A673 (cell line): ENCODE measurements around the gene KRT15. TPM values are rescaled to one million over a fixed set of nuclear protein-coding genes. Genes with fewer than 3 reads are reported as not detected.
A peak's percentile ranks its signal among the peaks of the same experiment; 100 is the strongest.

Experiments
- BruUV-seq: library from RNA; stranded (reverse); fragments of 400-500 nt; replicated peaks from 2 replicates; lab custom pipeline; 2021; lab: Mats Ljungman, UMichigan
- CTCF ChIA-PET: fragments of 300-600 bp; sonication (Branson Sonifier 250); formaldehyde crosslinking; loops from one replicate; lab custom pipeline; 2022; ENCODE audit warnings: antibody characterized with exemption; lab: Charles Lee
- POLR2A ChIA-PET: fragments of 300-600 bp; sonication (Branson Sonifier 250); formaldehyde crosslinking; loops from one replicate; lab custom pipeline; 2022; ENCODE audit warnings: antibody characterized with exemption; ENCODE audit not compliant: low non-redundant PET; lab: Charles Lee
- DNase-seq: peaks from one replicate; pipeline ENCODE4 v3.0.0-alpha.2; 2015; ENCODE audit warnings: low spot score
- H3K27ac ChIP-seq: fragments of 200-600 bp; sonication (generic); 2 replicates; pipeline ENCODE4 v1.5.1; 2016; ENCODE audit warnings: mixed run types, low read depth, mild to moderate bottlenecking, mixed read lengths, antibody characterized with exemption, low read length; ENCODE audit not compliant: poor library complexity, severe bottlenecking
- H3K27me3 ChIP-seq: fragments of 200-600 bp; sonication (generic); replicated peaks from 2 replicates; pipeline ENCODE4 v1.6.1; 2017; ENCODE audit warnings: mixed run types, low read depth, mild to moderate bottlenecking, mixed read lengths, antibody characterized with exemption, low read length; ENCODE audit not compliant: insufficient read depth, poor library complexity
- H3K36me3 ChIP-seq: fragments of 200-600 bp; sonication (generic); 2 replicates; pipeline ENCODE4 v1.6.1; 2016; ENCODE audit warnings: mixed run types, mild to moderate bottlenecking, mixed read lengths, antibody characterized with exemption, low read length; ENCODE audit not compliant: insufficient read depth, poor library complexity, severe bottlenecking
- H3K4me1 ChIP-seq: fragments of 200-600 bp; sonication (generic); 2 replicates; pipeline ENCODE4 v1.6.1; 2017; ENCODE audit warnings: mixed run types, mild to moderate bottlenecking, mixed read lengths, antibody characterized with exemption, low read length; ENCODE audit not compliant: insufficient read depth, poor library complexity, severe bottlenecking
- H3K4me3 ChIP-seq: fragments of 200-600 bp; sonication (generic); 2 replicates; pipeline ENCODE4 v1.5.1; 2016; ENCODE audit warnings: low read depth, mixed run types, mild to moderate bottlenecking, mixed read lengths, low read length; ENCODE audit not compliant: poor library complexity, severe bottlenecking
- H3K9me3 ChIP-seq: fragments of 200-600 bp; sonication (generic); 2 replicates; pipeline ENCODE4 v1.6.1; 2016; ENCODE audit warnings: mixed run types, low read depth, mild to moderate bottlenecking, mixed read lengths, antibody characterized with exemption, low read length; ENCODE audit not compliant: poor library complexity, severe bottlenecking
- CTCF ChIP-seq: fragments of 300-800, 200-600 bp; sonication (generic); conservative IDR thresholded peaks from 2 replicates; pipeline ENCODE4 v1.5.1; 2017; ENCODE audit warnings: low read depth, mild to moderate bottlenecking, antibody characterized with exemption, low read length, moderate library complexity, mixed read lengths
- EZH2 ChIP-seq: fragments of 200-600 bp; sonication (generic); IDR thresholded peaks from 2 replicates; pipeline ENCODE4 v1.6.1; 2017; ENCODE audit warnings: borderline replicate concordance, low read depth, mild to moderate bottlenecking, mixed read lengths, antibody characterized with exemption, low read length; ENCODE audit not compliant: poor library complexity, severe bottlenecking
- intact Hi-C: fragments of 100-400 bp; cut with micrococcal nuclease; formaldehyde crosslinking; loops from one replicate; pipeline ENCODE4 v1.10.0; 2022; ENCODE audit not compliant: unreplicated experiment
- total RNA-seq: library from RNA; stranded (reverse); gene quantifications from 2 replicates; pipeline ENCODE4 v1.2.3, GENCODE V29; 2021

The KRT15 gene
- total RNA-seq, 1 experiment from 2014 or later = not detected

GRCh38 chr17:41486809-41487530 lies 31.7 kb downstream of the KRT15 start:
- H3K9me3 ChIP-seq = no peaks in the 10 kb centered on the region
- H3K27me3 ChIP-seq = no peaks in the 10 kb centered on the region
- BruUV-seq = no TSS peak
- intact Hi-C loops = no loop called here
- no peak for DNase-seq
- H3K36me3 ChIP-seq = no peaks in the 10 kb centered on the region
- no peak overlapping the region for H3K4me3 ChIP-seq
- ChIA-PET CTCF (no interaction called here), POLR2A (no interaction called here)
- no peaks in the 10 kb centered on the region for H3K4me1 ChIP-seq
- no peak for TF ChIP-seq EZH2
- peak; percentile 32; the same call in 1 of the 2 replicates for TF ChIP-seq CTCF
- H3K27ac ChIP-seq = no peak overlapping the region

- ChIA-PET CTCF (no interaction called here), POLR2A (no interaction called here)
- DNase-seq = no peak
- intact Hi-C loops = no loop called here
- Histone ChIP-seq H3K4me1 (no peaks in the 10 kb centered on the region), H3K27ac (no peak overlapping the region), H3K4me3 (no peak overlapping the region), H3K9me3 (no peaks in the 10 kb centered on the region), H3K36me3 (no peaks in the 10 kb centered on the region), H3K27me3 (no peaks in the 10 kb centered on the region)
- BruUV-seq = no TSS peak
- no peak for TF ChIP-seq CTCF
- no peak for TF ChIP-seq EZH2
These were observed 32.4 kb downstream of the KRT15 start for GRCh38 chr17:41486316-41486715.

- no peak for DNase-seq
- H3K36me3 ChIP-seq = no peaks in the 10 kb centered on the region
- BruUV-seq = no TSS peak
- H3K9me3 ChIP-seq = no peaks in the 10 kb centered on the region
- no peak overlapping the region for H3K27ac ChIP-seq
- H3K27me3 ChIP-seq = no peaks in the 10 kb centered on the region
- no peaks in the 10 kb centered on the region for H3K4me1 ChIP-seq
- intact Hi-C loops = no loop called here
- ChIA-PET POLR2A (no interaction called here), CTCF (no interaction called here)
- TF ChIP-seq EZH2 (no peak), CTCF (no peak)
- no peak overlapping the region for H3K4me3 ChIP-seq
These were observed 33.5 kb downstream of the KRT15 start for GRCh38 chr17:41484920-41485904.
